Uterus (tissue), 2 donors: ENCODE data around the gene ANXA8.
"Not testable (repeated sequence)": the region's sequence is repeated elsewhere in the genome, so short reads cannot be mapped to it uniquely, and the experiment has no call there.

ENCODE experiments used
- POLR2A ChIP-seq, 2 donors: fragments of 450-650 bp; IDR thresholded peaks; one replicate each; pipeline ENCODE4 v1.6.1; 2016; ENCODE audit warnings: antibody characterized with exemption in 2 of 2, mild to moderate bottlenecking in 1 of 2, moderate library complexity in 1 of 2
- TF ChIP-seq, protein P1 (sequence below), 4 experiments: fragments of 200-600 bp in 2 of 4; fragments of 450-650 bp in 2 of 4; sonication (generic) in 2 of 4; IDR thresholded peaks; one replicate each; pipeline ENCODE4 v1.5.1; 2016 to 2019; ENCODE audit warnings: antibody characterized with exemption in 4 of 4, mild to moderate bottlenecking in 2 of 4, moderate library complexity in 1 of 4

DNA sequence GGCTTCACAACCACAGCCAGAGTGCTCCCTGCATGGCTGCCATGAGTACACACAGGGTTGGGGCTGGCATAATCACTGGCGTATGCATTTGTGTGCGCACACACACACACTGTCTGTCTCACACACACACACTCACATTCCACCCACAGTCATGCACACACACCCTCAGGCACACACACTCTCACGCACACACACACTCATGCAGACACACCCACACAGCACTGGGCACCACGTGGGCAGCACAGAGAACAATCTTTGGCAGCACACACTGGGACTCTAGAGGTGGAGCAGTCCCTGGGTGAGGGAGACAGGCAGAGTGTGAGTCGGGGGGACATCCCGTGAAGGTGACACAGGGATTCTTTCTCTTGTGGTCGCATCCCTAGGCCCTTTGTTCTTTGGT lies 10.4 kb downstream of the ANXA8 start:
- TF ChIP-seq POLR2A (IDR thresholded peaks at IDR 0.05): not testable (repeated sequence)
- TF ChIP-seq, protein P1, sequence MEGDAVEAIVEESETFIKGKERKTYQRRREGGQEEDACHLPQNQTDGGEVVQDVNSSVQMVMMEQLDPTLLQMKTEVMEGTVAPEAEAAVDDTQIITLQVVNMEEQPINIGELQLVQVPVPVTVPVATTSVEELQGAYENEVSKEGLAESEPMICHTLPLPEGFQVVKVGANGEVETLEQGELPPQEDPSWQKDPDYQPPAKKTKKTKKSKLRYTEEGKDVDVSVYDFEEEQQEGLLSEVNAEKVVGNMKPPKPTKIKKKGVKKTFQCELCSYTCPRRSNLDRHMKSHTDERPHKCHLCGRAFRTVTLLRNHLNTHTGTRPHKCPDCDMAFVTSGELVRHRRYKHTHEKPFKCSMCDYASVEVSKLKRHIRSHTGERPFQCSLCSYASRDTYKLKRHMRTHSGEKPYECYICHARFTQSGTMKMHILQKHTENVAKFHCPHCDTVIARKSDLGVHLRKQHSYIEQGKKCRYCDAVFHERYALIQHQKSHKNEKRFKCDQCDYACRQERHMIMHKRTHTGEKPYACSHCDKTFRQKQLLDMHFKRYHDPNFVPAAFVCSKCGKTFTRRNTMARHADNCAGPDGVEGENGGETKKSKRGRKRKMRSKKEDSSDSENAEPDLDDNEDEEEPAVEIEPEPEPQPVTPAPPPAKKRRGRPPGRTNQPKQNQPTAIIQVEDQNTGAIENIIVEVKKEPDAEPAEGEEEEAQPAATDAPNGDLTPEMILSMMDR (IDR thresholded peaks at IDR 0.05): not testable (repeated sequence)
